HG03565 (cell line): ENCODE results near the gene HCLS1.

Experiments
- ATAC-seq: cut with Tn5 transposase; IDR thresholded peaks from one replicate; pipeline ENCODE4 v1.9.1; 2021; ENCODE audit warnings: mild to moderate bottlenecking, moderate library complexity; ENCODE audit not compliant: unreplicated experiment

The HCLS1 gene

GRCh38 chr3:121658716-121659435, 1.8 kb downstream of the HCLS1 start:
- no peak for ATAC-seq

GRCh38 chr3:121654493-121655385, 6.0 kb downstream of the HCLS1 start:
- peak; percentile 67 for ATAC-seq

GRCh38 chr3:121651684-121652083, 9.0 kb downstream of the HCLS1 start:
- ATAC-seq, result no peak

GRCh38 chr3:121649645-121650044, 11.1 kb downstream of the HCLS1 start:
- no peak for ATAC-seq

- ATAC-seq, result no peak
Observed at GRCh38 chr3:121648219-121648958, 12.3 kb downstream of the HCLS1 start.

GRCh38 chr3:121645054-121645453, 15.6 kb downstream of the HCLS1 start:
- ATAC-seq, result no peak

GRCh38 chr3:121642601-121643314, 17.9 kb downstream of the HCLS1 start:
- ATAC-seq, result no peak

GRCh38 chr3:121641127-121641526, 19.6 kb downstream of the HCLS1 start:
- no peak for ATAC-seq

- no peak for ATAC-seq
Observed at GRCh38 chr3:121637922-121638321, 22.8 kb downstream of the HCLS1 start.

GRCh38 chr3:121630355-121630754, 30.3 kb downstream of the HCLS1 start:
- ATAC-seq, result no peak

- ATAC-seq, result no peak
Observed at GRCh38 chr3:121629601-121630000, 31.1 kb downstream of the HCLS1 start.

- no peak for ATAC-seq
Observed at GRCh38 chr3:121627622-121628021, 33.1 kb downstream of the HCLS1 start.

GRCh38 chr3:121627211-121627610, 33.5 kb downstream of the HCLS1 start:
- ATAC-seq, result no peak

GRCh38 chr3:121626495-121626894, 34.2 kb downstream of the HCLS1 start:
- ATAC-seq, result no peak

GRCh38 chr3:121624147-121624899, 36.4 kb downstream of the HCLS1 start:
- no peak for ATAC-seq

GRCh38 chr3:121621491-121621890, 39.2 kb downstream of the HCLS1 start:
- no peak for ATAC-seq

- no peak for ATAC-seq
Observed at GRCh38 chr3:121619691-121620090, 41.0 kb downstream of the HCLS1 start.

GRCh38 chr3:121606106-121606505, 54.6 kb downstream of the HCLS1 start:
- no peak for ATAC-seq

- no peak for ATAC-seq
Observed at GRCh38 chr3:121604759-121605158, 55.9 kb downstream of the HCLS1 start.

GRCh38 chr3:121601212-121601812, 59.4 kb downstream of the HCLS1 start:
- no peak for ATAC-seq
